ENCODE data around the gene CEBPZ.

CEBPZ gene

GRCh38 chr2:37181726-37182684 is 49.4 kb downstream of the CEBPZ start:
- no peak for DNase-seq (ENCODE audit: insufficient read length, low spot score)
- no peak for FAIRE-seq

- no peak for DNase-seq (ENCODE audit: insufficient read length, low spot score)
- no peak for FAIRE-seq
Observed at GRCh38 chr2:37180640-37181039, 50.8 kb downstream of the CEBPZ start.

- DNase-seq (ENCODE audit: insufficient read length, low spot score) (no peak), FAIRE-seq (peak; percentile 51)
Observed at GRCh38 chr2:37180006-37180639, 51.3 kb downstream of the CEBPZ start.

- FAIRE-seq (no peak), DNase-seq (ENCODE audit: insufficient read length, low spot score) (no peak)
Observed at GRCh38 chr2:37173741-37174140, 57.7 kb downstream of the CEBPZ start.

GRCh38 chr2:37171624-37171950 is 59.8 kb downstream of the CEBPZ start:
- DNase-seq (ENCODE audit: insufficient read length, low spot score) (no peak), FAIRE-seq (no peak)

- DNase-seq (ENCODE audit: insufficient read length, low spot score) (peak; percentile 73), FAIRE-seq (no peak)
Observed at GRCh38 chr2:37168217-37168981, 63.0 kb downstream of the CEBPZ start.

GRCh38 chr2:37167636-37168180 is 63.7 kb downstream of the CEBPZ start:
- FAIRE-seq (no peak), DNase-seq (ENCODE audit: insufficient read length, low spot score) (no peak)

- no peak for FAIRE-seq
- DNase-seq (ENCODE audit: insufficient read length, low spot score): no peak
Observed at GRCh38 chr2:37164757-37165156, 66.6 kb downstream of the CEBPZ start.

GRCh38 chr2:37156857-37157714 is 74.3 kb downstream of the CEBPZ start, which contains the start of gene EIF2AK2:
Gene EIF2AK2 (minus strand): TSS chr2:37156980. CDS start chr2:37147806, 9,174 bp downstream.
- DNase-seq (ENCODE audit: insufficient read length, low spot score): peak; percentile 97
- no peak for FAIRE-seq

GRCh38 chr2:37156071-37156856 is 75.1 kb downstream of the CEBPZ start:
- no peak for FAIRE-seq

GRCh38 chr2:37154785-37155184 is 76.6 kb downstream of the CEBPZ start:
- no peak for DNase-seq (ENCODE audit: insufficient read length, low spot score)
- FAIRE-seq: no peak

More at GRCh38 chr2:37156071-37156856, 75.1 kb downstream of the CEBPZ start:
- DNase-seq (ENCODE audit: insufficient read length, low spot score): peak; percentile 59

- FAIRE-seq (no peak), DNase-seq (ENCODE audit: insufficient read length, low spot score) (no peak)
Observed at GRCh38 chr2:37153224-37153623, 78.2 kb downstream of the CEBPZ start.

Data from HTR-8/SVneo (cell line).